Hematopoietic multipotent progenitor cell treated with erythropoietin and hydrocortisone succinate and interleukin-3 and kit ligand, for 15 days (in vitro differentiated cells): ENCODE measurements around the gene ITIH1.
A peak's percentile ranks its signal among the peaks of the same experiment; 100 is the strongest.

Experiments
- DNase-seq: peaks from one replicate; pipeline ENCODE4 v3.0.0-alpha.2; 2015; ENCODE audit warnings: low spot score

ITIH1 gene

GRCh38 chr3:52790741-52791140 is 13.3 kb downstream of the ITIH1 start:
- DNase-seq: no peak

- no peak for DNase-seq
Measured at GRCh38 chr3:52791366-52791765, 14.0 kb downstream of the ITIH1 start.

- DNase-seq: no peak
Measured at GRCh38 chr3:52791928-52792327, 14.5 kb downstream of the ITIH1 start.

- no peak for DNase-seq
Measured at GRCh38 chr3:52792413-52792812, 15.0 kb downstream of the ITIH1 start.

GRCh38 chr3:52792961-52793695 is 15.7 kb downstream of the ITIH1 start:
- no peak for DNase-seq

- no peak for DNase-seq
Measured at GRCh38 chr3:52793702-52794611, 16.6 kb downstream of the ITIH1 start.

- DNase-seq: no peak
Measured at GRCh38 chr3:52794612-52795099, 17.3 kb downstream of the ITIH1 start, which contains the start of gene ITIH3. Gene ITIH3, plus strand, starts transcription at chr3:52794796. Its CDS starts 8 bp downstream, at chr3:52794804.

GRCh38 chr3:52795298-52795900 is 18.0 kb downstream of the ITIH1 start:
- DNase-seq: no peak

- DNase-seq: no peak
Measured at GRCh38 chr3:52796411-52796810, 19.0 kb downstream of the ITIH1 start.

GRCh38 chr3:52798376-52798977 is 21.1 kb downstream of the ITIH1 start:
- no peak for DNase-seq

- peak; percentile 34 for DNase-seq
Measured at GRCh38 chr3:52798978-52799476, 21.6 kb downstream of the ITIH1 start.

GRCh38 chr3:52800079-52800478 is 22.7 kb downstream of the ITIH1 start:
- DNase-seq: no peak

- DNase-seq: no peak
Measured at GRCh38 chr3:52801839-52802238, 24.4 kb downstream of the ITIH1 start.

- no peak for DNase-seq
Measured at GRCh38 chr3:52805270-52806039, 28.1 kb downstream of the ITIH1 start.

GRCh38 chr3:52809149-52809548 is 31.8 kb downstream of the ITIH1 start:
- no peak for DNase-seq

- no peak for DNase-seq
Measured at GRCh38 chr3:52809662-52810377, 32.4 kb downstream of the ITIH1 start.

- no peak for DNase-seq
Measured at GRCh38 chr3:52810923-52811322, 33.5 kb downstream of the ITIH1 start.

GRCh38 chr3:52811452-52812011 is 34.1 kb downstream of the ITIH1 start:
- DNase-seq: no peak

- DNase-seq: no peak
Measured at GRCh38 chr3:52813810-52814209, 36.4 kb downstream of the ITIH1 start.

- no peak for DNase-seq
Measured at GRCh38 chr3:52816199-52816598, 38.8 kb downstream of the ITIH1 start.
